Naive thymus-derived CD4-positive, alpha-beta T cell (primary cell): ENCODE results near the gene RABEP1. TPM values are rescaled to one million over a fixed set of nuclear protein-coding genes. Genes with fewer than 3 reads are reported as not detected.

Source experiments
- ATAC-seq: fragments of 150-1000 bp; cut with Tn5 transposase; 2 replicates; pipeline ENCODE4 v1.10.0; 2021; ENCODE audit warnings: mild to moderate bottlenecking, moderate library complexity
- CTCF ChIA-PET: fragments of 350-600 bp; sonication (Branson Sonifier 250); formaldehyde crosslinking; loops from one replicate; lab custom pipeline; 2021; ENCODE audit warnings: antibody characterized with exemption; lab: Charles Lee
- POLR2A ChIA-PET: fragments of 350-600 bp; sonication (Branson Sonifier 250); formaldehyde crosslinking; loops from one replicate; lab custom pipeline; 2021; ENCODE audit warnings: antibody characterized with exemption, inconsistent platforms; lab: Charles Lee
- DNase-seq, 9 donors: peaks; one replicate each; pipeline versions ENCODE4 v3.0.0 to v3.0.0-alpha.2; 2020 to 2022; ENCODE audit warnings: mixed read lengths in 1 of 9
- H3K27ac ChIP-seq: one replicate; pipeline ENCODE4 v1.7.0; 2013; ENCODE audit warnings: mild to moderate bottlenecking, low read depth, low read length, moderate library complexity
- H3K27me3 ChIP-seq, 2 donors: one replicate each; pipeline ENCODE4 v1.7.0; 2013; ENCODE audit warnings: low read length in 2 of 2, mild to moderate bottlenecking in 2 of 2, moderate library complexity in 2 of 2; ENCODE audit not compliant: control insufficient read depth in 2 of 2, insufficient read depth in 2 of 2
- H3K36me3 ChIP-seq, 3 experiments: 1 replicate in 2 of 3; 2 replicates in 1 of 3; pipeline ENCODE4 v1.7.0; 2013; ENCODE audit warnings: low read length in 3 of 3, mild to moderate bottlenecking in 3 of 3, moderate library complexity in 1 of 3; ENCODE audit not compliant: insufficient read depth in 3 of 3, control insufficient read depth in 2 of 3
- H3K4me1 ChIP-seq, 2 donors: one replicate each; pipeline ENCODE4 v1.7.0; 2013; ENCODE audit warnings: low read length in 2 of 2, mild to moderate bottlenecking in 2 of 2, moderate library complexity in 1 of 2; ENCODE audit not compliant: control insufficient read depth in 2 of 2, insufficient read depth in 2 of 2
- H3K4me3 ChIP-seq: 2 replicates; pipeline ENCODE4 v1.7.0; 2013; ENCODE audit warnings: mild to moderate bottlenecking, low read length
- H3K9me3 ChIP-seq, 3 experiments: 1 replicate in 2 of 3; 2 replicates in 1 of 3; pipeline ENCODE4 v1.7.0; 2013; ENCODE audit warnings: low read length in 3 of 3; ENCODE audit not compliant: control insufficient read depth in 2 of 3
- H3K27ac Mint-ChIP-seq, 9 donors: one replicate each; pipeline ENCODE4 v1.8.0; 2020 to 2022; ENCODE audit warnings: mixed read lengths in 9 of 9, mild to moderate bottlenecking in 8 of 9, moderate library complexity in 5 of 9, inconsistent platforms in 2 of 9
- H3K27me3 Mint-ChIP-seq, 5 donors: one replicate each; pipeline ENCODE4 v1.8.0; 2021 to 2022; ENCODE audit warnings: mixed read lengths in 5 of 5, mild to moderate bottlenecking in 1 of 5
- H3K36me3 Mint-ChIP-seq, 5 donors: one replicate each; pipeline ENCODE4 v1.8.0; 2020 to 2022; ENCODE audit warnings: mixed read lengths in 5 of 5, mild to moderate bottlenecking in 3 of 5, inconsistent platforms in 1 of 5
- H3K4me1 Mint-ChIP-seq, 7 donors: one replicate each; pipeline ENCODE4 v1.8.0; 2020 to 2022; ENCODE audit warnings: mixed read lengths in 7 of 7, mild to moderate bottlenecking in 3 of 7, inconsistent platforms in 1 of 7
- H3K4me3 Mint-ChIP-seq, 10 donors: one replicate each; pipeline ENCODE4 v1.8.0; 2020 to 2022; ENCODE audit warnings: mild to moderate bottlenecking in 10 of 10, mixed read lengths in 10 of 10, moderate library complexity in 6 of 10, inconsistent platforms in 2 of 10
- H3K9me3 Mint-ChIP-seq, 11 donors: one replicate each; pipeline ENCODE4 v1.8.0; 2020 to 2022; ENCODE audit warnings: mixed read lengths in 11 of 11, mild to moderate bottlenecking in 4 of 11, inconsistent platforms in 1 of 11, moderate library complexity in 1 of 11
- intact Hi-C, 2 donors: fragments of 100-400 bp; cut with micrococcal nuclease; formaldehyde crosslinking; loops; one replicate each; pipeline ENCODE4 v1.15.1; 2023
- polyA plus RNA-seq, 2 donors: library from polyadenylated mRNA; unstranded; fragments of 300-500 nt; fragmentation: Illumina TruSeq; gene quantifications; one replicate each; pipeline ENCODE4 v1.2.3, GENCODE V29; 2021
- total RNA-seq, 6 experiments: library from RNA in 5 of 6; stranded (reverse) in 5 of 6; gene quantifications; 1 replicate in 5 of 6; 2 replicates in 1 of 6; pipeline ENCODE4 v1.2.3 and lab custom pipeline; 2021 to 2026

The RABEP1 gene
- total and polyA plus RNA-seq, 7 experiments from 2014 or later, result 26.2 to 58.5 (median 41.2) TPM

DNA sequence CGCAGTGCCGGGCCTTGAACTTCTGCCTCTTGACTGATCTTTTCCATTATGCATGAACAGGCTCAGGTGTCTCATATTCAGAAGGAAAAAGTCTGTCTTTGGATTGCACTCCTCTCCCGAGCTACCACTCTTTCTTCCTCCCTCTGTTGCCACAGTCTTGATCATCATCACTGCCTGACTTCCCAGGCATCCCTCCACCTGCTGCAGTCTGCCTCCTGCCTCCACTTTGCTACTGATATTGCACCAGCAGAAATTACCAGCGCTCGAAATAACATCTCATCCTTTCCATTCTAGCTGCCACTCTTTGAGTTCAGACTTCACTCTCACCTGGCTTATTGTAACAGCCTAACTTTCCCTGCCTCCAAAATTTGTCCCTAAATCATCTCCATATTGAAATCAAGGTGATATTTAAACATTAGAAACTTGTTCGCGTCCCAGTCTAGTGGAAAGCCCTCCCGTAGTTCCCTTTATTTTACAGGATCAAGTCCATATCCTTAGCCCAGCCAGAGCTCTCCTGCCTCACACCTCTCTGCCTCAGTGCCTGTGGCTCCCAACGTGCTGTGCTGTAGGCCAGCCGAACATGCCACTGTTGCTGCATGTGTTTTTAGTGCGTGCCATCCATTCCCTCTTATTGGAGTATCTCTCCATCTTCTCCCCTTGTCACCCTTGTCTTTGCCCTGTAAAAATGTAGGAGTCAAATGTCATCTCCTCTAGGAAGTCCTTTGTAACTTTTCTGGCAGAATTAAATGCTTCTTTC, 97.4 kb downstream of the RABEP1 start:
- Mint-ChIP-seq H3K4me3 (no peak overlapping the region), H3K27me3 (no peaks in the 10 kb centered on the region), H3K27ac (peak overlapping the region; percentile 33 to 80 (median 64)), H3K36me3 (peaks cover 19 to 55% (median 39%) of the 10 kb centered on the region in 5 donors), H3K9me3 (no peaks in the 10 kb centered on the region), H3K4me1 (peaks cover 0 to 9% (median 3%) of the 10 kb centered on the region in 7 donors)
- no peak overlapping the region for H3K27ac ChIP-seq
- intact Hi-C loops, result no loop called here
- H3K27me3 ChIP-seq, result no peaks in the 10 kb centered on the region
- H3K36me3 ChIP-seq, result peaks cover 20 to 90% (median 27%) of the 10 kb centered on the region in 3 experiments
- no peak overlapping the region for H3K4me3 ChIP-seq
- H3K4me1 ChIP-seq, result no peaks in the 10 kb centered on the region
- DNase-seq, result no peak
- H3K9me3 ChIP-seq, result no peaks in the 10 kb centered on the region
- ATAC-seq, result no peak
- ChIA-PET CTCF (no interaction called here), POLR2A (interaction anchor here (0.7 kb wide), 1 partner anchor 31 kb away, joined by 3 read pairs; no protein-coding TSS in a partner anchor)

DNA sequence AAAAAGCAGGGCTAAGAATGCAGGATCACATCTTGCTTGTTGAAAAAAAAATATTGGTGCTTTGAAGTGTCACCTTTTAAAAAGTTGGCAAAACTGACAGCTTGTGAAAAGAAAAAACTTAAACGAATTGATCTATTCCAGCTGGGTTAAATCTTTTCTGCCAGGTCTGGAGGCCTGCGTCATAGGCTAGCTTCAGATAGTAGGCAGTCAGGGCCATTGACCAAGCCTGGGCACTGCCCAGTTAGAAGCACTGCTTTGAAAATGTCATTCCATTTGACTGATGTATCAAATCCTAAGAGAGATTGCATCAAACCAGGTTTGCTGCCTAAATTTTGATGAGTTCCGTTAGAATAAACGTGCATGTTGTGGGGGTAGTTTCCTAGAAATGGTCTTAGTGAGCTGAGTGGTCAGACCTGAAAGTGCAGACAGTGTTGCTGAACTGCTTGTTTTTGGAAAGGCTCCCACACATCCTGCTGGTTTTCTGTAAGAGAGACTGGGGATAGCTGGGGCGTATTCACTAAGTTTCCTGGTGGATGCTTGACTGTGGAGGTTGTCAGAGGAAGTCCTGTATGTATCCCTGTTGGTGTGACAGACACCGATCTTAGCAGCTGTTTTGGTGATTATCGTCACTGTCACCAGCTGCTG, 98.5 kb downstream of the RABEP1 start:
- CTCF ChIA-PET, result interaction anchor here (1.1 to 1.4 kb wide), 2 partner anchors 10 to 132 kb away, joined by 3 read pairs; no protein-coding TSS in a partner anchor
- no peaks in the 10 kb centered on the region for H3K9me3 ChIP-seq
- no peak overlapping the region for H3K4me3 ChIP-seq
- peaks cover 0 to 9% (median 3%) of the 10 kb centered on the region in 7 donors for H3K4me1 Mint-ChIP-seq
- POLR2A ChIA-PET, result interaction anchor here (1.0 to 1.5 kb wide), 4 partner anchors 8 to 59 kb away, joined by 3 to 4 read pairs (median 4); partner anchors contain the start of gene C1QBP
- ATAC-seq, result no peak
- no peak overlapping the region for H3K27ac ChIP-seq
- no peaks in the 10 kb centered on the region for H3K27me3 ChIP-seq
- intact Hi-C loops, result no loop called here
- H3K36me3 ChIP-seq, result peaks cover 20 to 92% (median 21%) of the 10 kb centered on the region in 3 experiments
- peak overlapping the region in 6 of 9 donors; percentile 16 to 74 (median 62) for H3K27ac Mint-ChIP-seq
- no peak for DNase-seq
- H3K9me3 Mint-ChIP-seq, result no peaks in the 10 kb centered on the region
- H3K36me3 Mint-ChIP-seq, result peaks cover 19 to 50% (median 38%) of the 10 kb centered on the region in 5 donors
- H3K4me1 ChIP-seq, result no peaks in the 10 kb centered on the region
- H3K4me3 Mint-ChIP-seq, result no peak overlapping the region
- no peaks in the 10 kb centered on the region for H3K27me3 Mint-ChIP-seq

GRCh38 chr17:5381542-5381941, 99.5 kb downstream of the RABEP1 start:
- peaks cover 19 to 53% (median 41%) of the 10 kb centered on the region in 5 donors for H3K36me3 Mint-ChIP-seq

GRCh38 chr17:5391678-5392077, 109.6 kb downstream of the RABEP1 start:
- H3K27me3 ChIP-seq, result no peaks in the 10 kb centered on the region
- ChIA-PET POLR2A (interaction anchor here (0.6 to 1.0 kb wide), 3 partner anchors 10 to 611 kb away, joined by 3 to 5 read pairs (median 3); no protein-coding TSS in a partner anchor), CTCF (no interaction called here)
- DNase-seq (no peak), ATAC-seq (no peak)
- H3K9me3 Mint-ChIP-seq, result peaks cover 0 to 4% (median 0%) of the 10 kb centered on the region in 11 donors
- H3K27me3 Mint-ChIP-seq, result no peaks in the 10 kb centered on the region
- peaks cover 34 to 90% (median 38%) of the 10 kb centered on the region in 3 experiments for H3K36me3 ChIP-seq
- peaks cover 5 to 15% (median 8%) of the 10 kb centered on the region in 7 donors for H3K4me1 Mint-ChIP-seq
- H3K27ac Mint-ChIP-seq, result peak overlapping the region in 3 of 9 donors; percentile 34 to 63 (median 58)
- intact Hi-C loops, result no loop called here
- H3K4me3 ChIP-seq, result no peak overlapping the region
- peaks cover 4 to 8% of the 10 kb centered on the region in 2 donors for H3K4me1 ChIP-seq
- peaks cover 20 to 63% (median 40%) of the 10 kb centered on the region in 5 donors for H3K36me3 Mint-ChIP-seq
- H3K9me3 ChIP-seq, result no peaks in the 10 kb centered on the region
- H3K4me3 Mint-ChIP-seq, result no peak overlapping the region
- no peak overlapping the region for H3K27ac ChIP-seq

More at GRCh38 chr17:5381542-5381941, 99.5 kb downstream of the RABEP1 start:
- H3K4me1 Mint-ChIP-seq, result peaks cover 0 to 9% (median 3%) of the 10 kb centered on the region in 7 donors
- ChIA-PET CTCF (interaction anchor here (1.4 kb wide), 1 partner anchor 132 kb away, joined by 3 read pairs; no protein-coding TSS in a partner anchor), POLR2A (interaction anchor here (0.6 to 1.5 kb wide), 7 partner anchors 9 to 1664 kb away, joined by 3 to 4 read pairs (median 3); partner anchors contain the start of gene C1QBP)
- peak overlapping the region in 4 of 9 donors; percentile 12 to 18 (median 15) for H3K27ac Mint-ChIP-seq
- H3K9me3 Mint-ChIP-seq, result peaks cover 0 to 2% (median 0%) of the 10 kb centered on the region in 11 donors
- H3K27ac ChIP-seq, result no peak overlapping the region
- H3K36me3 ChIP-seq, result peaks cover 24 to 96% (median 28%) of the 10 kb centered on the region in 3 experiments
- intact Hi-C loops, result no loop called here
- no peak for ATAC-seq
- H3K4me3 ChIP-seq, result no peak overlapping the region
- no peaks in the 10 kb centered on the region for H3K9me3 ChIP-seq
- no peaks in the 10 kb centered on the region for H3K27me3 ChIP-seq
- no peak overlapping the region for H3K4me3 Mint-ChIP-seq
- DNase-seq, result no peak
- H3K27me3 Mint-ChIP-seq, result no peaks in the 10 kb centered on the region
- H3K4me1 ChIP-seq, result no peaks in the 10 kb centered on the region

DNA sequence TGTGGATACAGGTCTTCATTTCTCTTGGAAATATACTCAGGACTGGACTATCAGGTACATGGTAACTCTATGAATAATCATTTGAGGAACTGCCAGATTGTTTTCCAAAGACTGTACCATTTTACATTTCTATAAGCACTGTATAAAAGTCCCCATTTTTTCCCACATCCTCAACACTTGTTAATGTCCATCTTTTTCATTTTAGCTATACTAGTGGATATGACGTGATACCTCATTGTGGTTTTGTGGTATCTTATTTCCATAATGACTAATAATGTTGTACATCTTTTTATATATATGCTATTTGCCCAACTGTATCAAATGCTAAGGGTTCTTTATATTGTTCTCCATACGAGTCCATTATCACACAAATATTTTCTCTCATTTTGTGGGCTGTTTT, 114.5 kb downstream of the RABEP1 start:
- CTCF ChIA-PET, result no interaction called here
- Histone ChIP-seq H3K27ac (no peak overlapping the region), H3K36me3 (peaks cover 22 to 86% (median 26%) of the 10 kb centered on the region in 3 experiments), H3K4me1 (no peaks in the 10 kb centered on the region), H3K27me3 (no peaks in the 10 kb centered on the region), H3K4me3 (no peak overlapping the region), H3K9me3 (no peaks in the 10 kb centered on the region)
- Mint-ChIP-seq H3K4me1 (peaks cover 0 to 4% (median 0%) of the 10 kb centered on the region in 7 donors), H3K27me3 (no peaks in the 10 kb centered on the region), H3K4me3 (no peak overlapping the region), H3K27ac (peak overlapping the region in 2 of 9 donors; percentile 2 to 13), H3K36me3 (peaks cover 16 to 44% (median 34%) of the 10 kb centered on the region in 5 donors), H3K9me3 (no peaks in the 10 kb centered on the region)
- DNase-seq, result no peak
- intact Hi-C loops, result no loop called here
- ATAC-seq, result no peak
- POLR2A ChIA-PET, result interaction anchor here (1.0 kb wide), 1 partner anchor 9 kb away, joined by 5 read pairs; no protein-coding TSS in a partner anchor

DNA sequence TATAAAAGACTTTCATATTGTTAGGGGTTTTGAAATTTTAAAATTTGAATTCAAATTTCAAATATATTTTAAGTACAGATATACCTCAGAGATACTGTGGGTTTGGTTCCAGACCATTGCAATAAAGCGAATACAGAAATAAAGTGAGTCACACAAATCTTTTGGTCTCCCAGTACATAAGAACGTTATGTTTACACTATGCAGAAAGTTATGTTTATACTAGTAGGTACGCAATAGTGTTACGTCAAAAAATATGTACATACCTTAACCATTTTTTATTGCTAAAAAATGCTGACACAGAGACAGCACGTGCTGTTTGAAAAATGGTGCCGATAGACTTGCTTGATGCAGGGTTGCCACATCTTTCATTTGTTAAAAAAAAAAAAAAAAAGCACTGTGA, 117.7 kb downstream of the RABEP1 start:
- Histone ChIP-seq H3K4me3 (no peak overlapping the region), H3K4me1 (no peaks in the 10 kb centered on the region), H3K9me3 (no peaks in the 10 kb centered on the region), H3K36me3 (peaks cover 13 to 87% (median 30%) of the 10 kb centered on the region in 3 experiments), H3K27me3 (no peaks in the 10 kb centered on the region), H3K27ac (no peak overlapping the region)
- H3K27me3 Mint-ChIP-seq, result no peaks in the 10 kb centered on the region
- H3K27ac Mint-ChIP-seq, result no peak overlapping the region
- ATAC-seq (no peak), DNase-seq (no peak)
- intact Hi-C loops, result no loop called here
- H3K4me3 Mint-ChIP-seq, result no peak overlapping the region
- H3K9me3 Mint-ChIP-seq, result no peaks in the 10 kb centered on the region
- peaks cover 0 to 34% (median 28%) of the 10 kb centered on the region in 5 donors for H3K36me3 Mint-ChIP-seq
- POLR2A ChIA-PET, result interaction anchor here (1.4 kb wide), 1 partner anchor 86 kb away, joined by 3 read pairs; the partner anchor contains the start of gene DERL2
- CTCF ChIA-PET, result no interaction called here
- H3K4me1 Mint-ChIP-seq, result peaks cover 0 to 5% (median 0%) of the 10 kb centered on the region in 7 donors
